ENCODE results near the gene MT2A.

The MT2A gene

GRCh38 chr16:56604966-56605365, 3.4 kb upstream of the MT2A start:
- no peak for TF ChIP-seq CTCF (IDR thresholded peaks at IDR 0.05; ENCODE audit: low read length)
- no peak for TF ChIP-seq EZH2 (IDR thresholded peaks at IDR 0.05; ENCODE audit: borderline replicate concordance, low read length)
- Histone ChIP-seq H3K4me2 (ENCODE audit: low read length) (no peak overlapping the region), H4K20me1 (ENCODE audit: insufficient read depth, low read length) (no peaks in the 10 kb centered on the region), H3K27me3 (ENCODE audit: insufficient read depth, low read length) (no peaks in the 10 kb centered on the region), H2AFZ (ENCODE audit: low read length) (no peak overlapping the region), H3K27ac (ENCODE audit: low read depth, low read length, poor library complexity, severe bottlenecking) (no peak overlapping the region), H3F3A (ENCODE audit: insufficient read depth, low read length) (no peaks in the 10 kb centered on the region), H3K9ac (ENCODE audit: low read length) (no peak overlapping the region), H3K4me1 (ENCODE audit: insufficient read depth, low read length, severe bottlenecking) (peaks cover 22% of the 10 kb centered on the region), H3K79me2 (ENCODE audit: insufficient read depth, low read length) (no peaks in the 10 kb centered on the region), H3K36me3 (ENCODE audit: insufficient read depth, low read length) (no peaks in the 10 kb centered on the region), H3K4me3 (ENCODE audit: low read depth, low read length, poor library complexity, severe bottlenecking) (no peak overlapping the region), H3K9me3 (ENCODE audit: low read length) (no peaks in the 10 kb centered on the region), H3K9me2 (ENCODE audit: low read depth, low read length) (no peaks in the 10 kb centered on the region)

- H3K9me2 ChIP-seq (ENCODE audit: low read depth, low read length), result no peaks in the 10 kb centered on the region
- no peaks in the 10 kb centered on the region for H4K20me1 ChIP-seq (ENCODE audit: insufficient read depth, low read length)
- no peaks in the 10 kb centered on the region for H3K36me3 ChIP-seq (ENCODE audit: insufficient read depth, low read length)
- no peak overlapping the region for H3K4me2 ChIP-seq (ENCODE audit: low read length)
- H3K27ac ChIP-seq (ENCODE audit: low read depth, low read length, poor library complexity, severe bottlenecking), result no peak overlapping the region
- H2AFZ ChIP-seq (ENCODE audit: low read length), result no peak overlapping the region
- H3K27me3 ChIP-seq (ENCODE audit: insufficient read depth, low read length), result no peaks in the 10 kb centered on the region
- no peak for TF ChIP-seq EZH2 (IDR thresholded peaks at IDR 0.05; ENCODE audit: borderline replicate concordance, low read length)
- no peak for TF ChIP-seq CTCF (IDR thresholded peaks at IDR 0.05; ENCODE audit: low read length)
- H3K9ac ChIP-seq (ENCODE audit: low read length), result no peak overlapping the region
- H3K9me3 ChIP-seq (ENCODE audit: low read length), result no peaks in the 10 kb centered on the region
- H3K79me2 ChIP-seq (ENCODE audit: insufficient read depth, low read length), result no peaks in the 10 kb centered on the region
- no peak overlapping the region for H3K4me3 ChIP-seq (ENCODE audit: low read depth, low read length, poor library complexity, severe bottlenecking)
- H3F3A ChIP-seq (ENCODE audit: insufficient read depth, low read length), result no peaks in the 10 kb centered on the region
- H3K4me1 ChIP-seq (ENCODE audit: insufficient read depth, low read length, severe bottlenecking), result peaks cover 27% of the 10 kb centered on the region
These were observed 2.9 kb upstream of the MT2A start for GRCh38 chr16:56605475-56605874.

- H3K4me1 ChIP-seq (ENCODE audit: insufficient read depth, low read length, severe bottlenecking), result peaks cover 28% of the 10 kb centered on the region
- no peak overlapping the region for H3K9ac ChIP-seq (ENCODE audit: low read length)
- H3K27me3 ChIP-seq (ENCODE audit: insufficient read depth, low read length), result no peaks in the 10 kb centered on the region
- H3F3A ChIP-seq (ENCODE audit: insufficient read depth, low read length), result no peaks in the 10 kb centered on the region
- H3K9me3 ChIP-seq (ENCODE audit: low read length), result no peaks in the 10 kb centered on the region
- H3K36me3 ChIP-seq (ENCODE audit: insufficient read depth, low read length), result no peaks in the 10 kb centered on the region
- H3K4me2 ChIP-seq (ENCODE audit: low read length), result no peak overlapping the region
- H3K79me2 ChIP-seq (ENCODE audit: insufficient read depth, low read length), result no peaks in the 10 kb centered on the region
- no peak overlapping the region for H2AFZ ChIP-seq (ENCODE audit: low read length)
- H3K9me2 ChIP-seq (ENCODE audit: low read depth, low read length), result no peaks in the 10 kb centered on the region
- no peaks in the 10 kb centered on the region for H4K20me1 ChIP-seq (ENCODE audit: insufficient read depth, low read length)
- H3K27ac ChIP-seq (ENCODE audit: low read depth, low read length, poor library complexity, severe bottlenecking), result no peak overlapping the region
- no peak for TF ChIP-seq CTCF (IDR thresholded peaks at IDR 0.05; ENCODE audit: low read length)
- TF ChIP-seq EZH2 (IDR thresholded peaks at IDR 0.05; ENCODE audit: borderline replicate concordance, low read length), result no peak
- no peak overlapping the region for H3K4me3 ChIP-seq (ENCODE audit: low read depth, low read length, poor library complexity, severe bottlenecking)
These were observed 2.3 kb upstream of the MT2A start for GRCh38 chr16:56606071-56606475.
